ENCODE data around the gene IL17RC.
"Not testable (repeated sequence)": the region's sequence is repeated elsewhere in the genome, so short reads cannot be mapped to it uniquely, and the experiment has no call there.

The IL17RC gene

DNA sequence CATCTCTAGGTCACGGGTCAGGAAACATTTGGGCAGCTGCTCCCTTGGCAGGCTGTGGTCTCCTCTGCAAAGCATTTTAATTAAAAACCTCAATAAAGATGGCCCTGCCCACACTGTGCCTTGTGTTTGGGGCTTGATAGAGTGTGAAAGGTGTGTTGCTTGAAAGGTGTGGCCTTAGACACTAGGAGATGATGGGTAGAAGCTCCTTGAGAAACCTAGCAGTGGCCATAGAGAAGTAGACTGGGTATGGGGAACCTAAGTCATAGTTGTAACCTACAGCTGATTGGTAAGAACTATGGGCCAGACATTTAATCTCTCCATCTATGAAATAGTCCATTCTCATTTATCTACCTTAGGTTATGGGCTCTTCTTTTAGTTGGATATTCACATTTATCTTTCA lies 23.2 kb upstream of the IL17RC start:
- no peak for DNase-seq (ENCODE audit: low spot score)

DNA sequence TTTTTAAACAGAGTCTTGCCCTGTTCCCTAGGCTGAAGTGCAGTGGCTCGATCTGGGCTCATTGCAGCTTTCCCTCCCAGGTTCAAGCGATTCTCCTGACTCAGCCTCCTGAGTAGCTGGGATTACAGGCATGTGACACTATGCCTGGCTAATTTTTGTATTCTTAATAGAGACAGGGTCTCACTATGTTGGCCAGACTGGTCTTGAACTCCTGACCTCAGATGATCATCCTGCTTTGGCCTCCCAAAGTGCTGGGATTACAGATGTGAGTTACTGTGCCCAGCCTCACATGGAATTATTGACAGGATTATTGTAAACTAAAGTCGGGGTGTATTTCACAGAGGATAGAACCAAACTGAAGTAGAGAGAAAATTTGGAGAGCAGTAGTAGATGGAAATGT lies 21.2 kb upstream of the IL17RC start:
- DNase-seq (ENCODE audit: low spot score): not testable (repeated sequence)

GRCh38 chr3:9896755-9897407 lies 20.0 kb upstream of the IL17RC start:
- not testable (repeated sequence) for DNase-seq (ENCODE audit: low spot score)

- DNase-seq (ENCODE audit: low spot score): peak; percentile 96
Observed at GRCh38 chr3:9897408-9898372, 19.2 kb upstream of the IL17RC start.

GRCh38 chr3:9898467-9899241 lies 18.2 kb upstream of the IL17RC start:
- DNase-seq (ENCODE audit: low spot score): no peak

- DNase-seq (ENCODE audit: low spot score): no peak
Observed at GRCh38 chr3:9899289-9899791, 17.6 kb upstream of the IL17RC start.

- DNase-seq (ENCODE audit: low spot score): peak; percentile 61
Observed at GRCh38 chr3:9900965-9901415, 15.9 kb upstream of the IL17RC start.

DNA sequence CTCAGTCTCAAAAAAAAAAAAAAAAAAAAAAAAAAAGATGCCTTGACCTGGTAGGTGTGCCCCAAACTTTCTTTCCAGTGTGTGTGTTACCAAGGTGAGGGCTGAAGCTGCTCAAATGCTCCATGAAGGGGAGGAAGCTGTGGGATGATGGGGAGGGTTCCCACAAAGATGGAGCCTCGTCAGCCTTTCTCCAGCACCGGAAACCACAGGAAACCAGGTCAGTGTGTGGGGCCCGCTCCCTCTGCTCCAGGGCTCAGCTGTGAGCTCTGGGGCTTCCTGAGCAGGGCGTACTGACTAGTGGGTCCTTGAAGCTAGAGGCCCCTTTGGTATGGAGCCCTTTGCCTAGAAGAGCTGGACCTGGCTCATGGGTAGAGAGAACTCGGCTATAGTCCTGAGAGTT lies 14.9 kb upstream of the IL17RC start:
- DNase-seq (ENCODE audit: low spot score): no peak

DNA sequence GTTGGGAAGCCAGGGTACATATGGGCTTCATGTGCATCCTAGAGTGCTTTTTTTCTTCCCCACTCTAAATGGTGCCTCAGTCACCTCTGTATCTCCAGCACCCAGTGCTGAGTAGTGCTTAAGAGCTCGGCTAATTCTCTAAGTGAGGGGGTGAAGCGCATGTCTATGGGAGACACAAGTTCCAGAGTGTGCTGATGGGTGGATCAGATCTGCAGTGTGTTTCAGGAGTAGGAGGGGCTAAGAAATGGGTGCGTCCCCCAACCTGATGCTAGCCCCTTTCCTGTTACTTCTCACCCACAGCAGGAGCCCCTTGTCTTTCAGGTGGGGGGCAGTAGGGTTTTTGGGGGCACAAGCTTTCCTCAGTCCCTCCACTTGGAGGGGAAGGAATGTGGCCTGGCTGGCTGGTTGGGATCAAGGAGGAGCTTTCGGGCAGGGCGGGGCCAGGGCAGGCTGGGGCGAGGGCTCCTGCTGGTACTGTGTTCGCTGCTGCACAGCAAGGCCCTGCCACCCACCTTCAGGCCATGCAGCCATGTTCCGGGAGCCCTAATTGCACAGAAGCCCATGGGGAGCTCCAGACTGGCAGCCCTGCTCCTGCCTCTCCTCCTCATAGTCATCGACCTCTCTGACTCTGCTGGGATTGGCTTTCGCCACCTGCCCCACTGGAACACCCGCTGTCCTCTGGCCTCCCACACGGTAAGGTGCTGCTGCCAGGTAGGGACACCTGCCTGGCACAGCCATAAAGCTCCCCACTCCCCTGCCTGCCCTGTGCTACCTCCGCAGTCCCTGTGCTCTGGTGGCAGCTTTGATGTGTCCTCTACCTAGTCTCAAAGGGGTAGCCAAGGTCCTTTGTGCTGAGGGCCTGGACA lies 14.3 kb upstream of the IL17RC start, which contains the start of gene IL17RE:
IL17RE (plus strand) TSS at position 477 of the 866 bp plus-strand sequence; CDS start at position 562, 85 bp downstream.
- no peak for DNase-seq (ENCODE audit: low spot score)

GRCh38 chr3:9903238-9903624 lies 13.7 kb upstream of the IL17RC start:
- no peak for DNase-seq (ENCODE audit: low spot score)

DNA sequence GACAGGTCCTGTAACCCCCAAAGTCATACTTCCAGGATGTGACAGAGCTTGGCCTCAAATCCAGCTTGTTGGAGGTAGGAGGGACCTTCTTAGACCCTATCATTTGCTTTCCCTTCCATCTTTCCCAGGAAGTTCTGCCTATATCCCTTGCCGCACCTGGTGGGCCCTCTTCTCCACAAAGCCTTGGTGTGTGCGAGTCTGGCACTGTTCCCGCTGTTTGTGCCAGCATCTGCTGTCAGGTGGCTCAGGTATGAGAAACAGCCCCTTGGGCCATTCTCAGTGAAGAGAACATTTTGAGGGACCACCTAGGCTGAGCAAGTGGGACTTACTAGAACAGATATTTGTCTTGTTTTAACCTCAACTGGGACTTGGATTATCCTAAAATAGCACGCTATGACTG lies 13.0 kb upstream of the IL17RC start:
- DNase-seq (ENCODE audit: low spot score): no peak

DNA sequence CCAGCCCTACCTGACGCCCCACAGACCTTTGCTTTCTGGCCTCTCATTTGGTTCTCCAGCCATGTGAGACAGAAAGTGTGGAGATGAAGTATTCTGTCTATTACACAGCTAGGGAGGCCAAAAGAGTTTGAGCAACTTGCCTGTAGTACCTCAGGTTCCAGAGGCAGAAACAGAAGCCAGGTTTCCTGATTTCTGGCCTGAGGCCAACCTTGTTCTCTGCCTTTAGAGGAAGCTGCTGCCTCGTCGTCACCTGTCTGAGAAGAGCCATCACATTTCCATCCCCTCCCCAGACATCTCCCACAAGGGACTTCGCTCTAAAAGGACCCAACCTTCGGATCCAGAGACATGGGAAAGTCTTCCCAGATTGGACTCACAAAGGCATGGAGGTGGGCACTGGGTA lies 10.4 kb upstream of the IL17RC start:
- no peak for DNase-seq (ENCODE audit: low spot score)

DNA sequence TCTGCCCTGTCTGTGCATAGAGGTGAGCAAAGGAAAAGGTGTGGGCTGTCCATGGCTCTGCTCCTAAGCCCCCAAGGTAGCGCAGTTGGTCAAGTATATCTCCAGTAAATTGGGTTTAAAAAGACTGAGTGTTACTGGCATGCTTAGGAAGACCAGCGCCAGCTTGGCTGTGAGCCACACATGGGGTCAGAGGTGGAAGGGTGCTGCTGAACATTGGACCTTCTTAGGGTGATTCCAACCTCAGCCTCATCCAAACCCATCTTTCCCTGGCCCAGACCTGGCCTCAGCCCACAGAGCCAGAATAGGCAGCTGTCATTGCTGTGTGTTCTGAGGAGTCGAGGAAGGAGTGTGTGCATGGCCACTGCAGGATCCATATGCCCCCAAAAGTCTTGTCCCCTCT lies 8.6 kb upstream of the IL17RC start:
- DNase-seq (ENCODE audit: low spot score): no peak

- no peak for DNase-seq (ENCODE audit: low spot score)
Observed at GRCh38 chr3:9909221-9910013, 7.5 kb upstream of the IL17RC start.

DNA sequence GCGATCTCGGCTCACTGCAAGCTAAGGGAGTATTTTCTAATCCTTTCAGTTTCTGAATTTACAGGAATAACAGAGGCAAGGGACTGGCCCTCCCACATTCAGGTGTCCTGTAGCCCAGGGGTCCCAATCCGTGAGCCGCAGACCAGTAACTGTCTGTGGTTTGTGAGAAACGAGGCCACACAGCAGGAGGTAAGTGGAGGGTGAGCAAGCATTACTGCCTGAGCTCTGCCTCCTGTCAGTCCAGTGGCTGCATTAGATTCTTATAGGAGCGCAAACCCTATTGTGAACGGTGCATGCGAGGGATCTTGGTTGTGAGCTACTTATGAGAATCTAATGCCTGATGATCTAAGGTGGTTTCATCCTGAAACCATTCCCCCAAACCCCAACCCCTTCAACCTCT lies 5.0 kb upstream of the IL17RC start:
- DNase-seq (ENCODE audit: low spot score): no peak

GRCh38 chr3:9912294-9912935 lies 4.5 kb upstream of the IL17RC start:
- no peak for DNase-seq (ENCODE audit: low spot score)

GRCh38 chr3:9913601-9914000 lies 3.3 kb upstream of the IL17RC start:
- DNase-seq (ENCODE audit: low spot score): no peak

DNA sequence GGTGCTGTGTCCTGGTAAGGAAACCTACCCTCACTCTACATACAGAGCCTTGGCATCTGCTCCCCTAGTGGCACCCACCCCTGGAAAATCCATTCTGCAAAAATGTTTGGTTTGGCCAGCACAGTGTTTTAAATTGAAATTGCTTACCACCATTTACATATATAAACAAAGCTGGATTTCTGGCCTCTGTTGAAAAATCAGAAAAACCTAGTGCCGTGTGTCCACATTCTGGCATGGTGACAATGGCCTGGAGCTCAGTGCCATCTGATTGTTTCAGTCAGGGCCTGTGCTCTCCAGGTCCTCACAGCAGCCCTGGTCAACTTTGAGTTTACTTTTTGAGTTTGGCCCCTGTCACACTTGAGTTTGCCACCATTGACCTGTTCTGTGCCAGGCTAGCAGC lies 2.9 kb upstream of the IL17RC start:
- no peak for DNase-seq (ENCODE audit: low spot score)

DNA sequence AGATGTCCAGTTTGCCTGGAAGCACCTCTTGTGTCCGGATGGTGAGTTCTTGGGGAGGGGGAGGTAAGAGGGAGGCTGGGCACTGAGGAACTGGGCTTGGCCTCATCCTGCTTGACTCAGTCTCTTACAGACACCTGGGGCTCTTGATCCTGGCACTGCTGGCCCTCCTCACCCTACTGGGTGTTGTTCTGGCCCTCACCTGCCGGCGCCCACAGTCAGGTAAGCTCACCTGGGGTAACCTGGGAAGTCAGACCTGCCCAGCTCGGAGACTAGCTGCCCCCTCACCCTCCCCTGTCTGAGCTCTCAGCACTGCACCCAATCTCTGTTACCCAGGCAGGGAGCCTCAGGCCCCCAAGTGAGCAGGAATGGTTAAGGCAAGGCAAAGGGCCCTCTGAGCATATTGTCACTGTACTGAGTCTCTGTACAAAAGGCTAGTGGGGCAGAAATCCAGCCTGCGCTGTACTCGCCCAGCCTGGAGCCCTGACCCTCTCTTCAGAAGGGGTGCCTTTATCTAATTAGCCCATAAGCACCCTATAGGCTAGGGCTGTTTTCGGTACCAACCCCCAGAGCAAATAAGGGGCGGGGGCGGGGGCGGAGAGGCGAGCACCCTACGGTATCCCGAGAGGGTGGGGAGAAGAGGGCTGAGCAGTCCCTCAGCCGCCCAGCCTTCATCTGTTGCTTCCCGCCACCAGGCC lies 2.2 kb upstream of the IL17RC start:
- no peak for DNase-seq (ENCODE audit: low spot score)
